ES-I3 (cell line): ENCODE data around the gene PIK3CB.
"Not testable (repeated sequence)": the region's sequence is repeated elsewhere in the genome, so short reads cannot be mapped to it uniquely, and the experiment has no call there.

Experiments used
- H3K36me3 ChIP-seq: 2 replicates; pipeline ENCODE4 v1.6.1; 2013; ENCODE audit warnings: mild to moderate bottlenecking, low read length, control low read depth, moderate library complexity; ENCODE audit not compliant: insufficient read depth
- H3K4me1 ChIP-seq: 2 replicates; pipeline ENCODE4 v1.6.1; 2013; ENCODE audit warnings: mild to moderate bottlenecking, control low read depth, low read length; ENCODE audit not compliant: insufficient read depth
- H3K9ac ChIP-seq: 2 replicates; pipeline ENCODE4 v1.6.1; 2013; ENCODE audit warnings: low read depth, mild to moderate bottlenecking, low read length, moderate library complexity
- H3K9me3 ChIP-seq: 2 replicates; pipeline ENCODE4 v1.6.1; 2013; ENCODE audit warnings: mild to moderate bottlenecking, low read length, moderate library complexity; ENCODE audit not compliant: control insufficient read depth, insufficient read depth

The PIK3CB gene

DNA sequence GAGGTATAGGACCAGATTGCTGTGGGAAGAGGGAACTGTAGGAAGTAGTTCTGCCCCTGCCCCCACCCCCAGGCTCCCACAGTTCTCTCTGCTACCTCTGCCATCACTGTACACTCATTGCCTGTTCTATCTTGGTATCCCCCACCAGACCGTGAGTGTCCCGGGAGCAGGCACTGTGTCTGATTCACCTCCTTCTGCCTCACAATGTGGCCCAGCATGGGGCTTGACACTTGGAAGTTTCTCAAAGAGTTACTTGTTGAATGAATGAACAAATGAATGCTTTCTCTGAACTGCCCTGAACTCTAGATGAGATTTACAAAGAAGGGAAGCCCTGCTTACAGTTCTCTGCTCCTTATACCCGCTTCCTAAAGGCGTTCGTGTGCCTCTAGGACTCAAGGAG is 27.1 kb upstream of the PIK3CB start:
- H3K9me3 ChIP-seq, result no peaks in the 10 kb centered on the region
- H3K9ac ChIP-seq, result peak overlapping the region; percentile 36; the same call in 1 of the 2 replicates
- H3K4me1 ChIP-seq, result peaks cover 28% of the 10 kb centered on the region
- H3K36me3 ChIP-seq, result no peaks in the 10 kb centered on the region

GRCh38 chr3:138856799-138857198 is 22.1 kb upstream of the PIK3CB start:
- H3K36me3 ChIP-seq, result no peaks in the 10 kb centered on the region
- H3K9me3 ChIP-seq, result no peaks in the 10 kb centered on the region
- H3K9ac ChIP-seq, result no peak overlapping the region
- peaks cover 12% of the 10 kb centered on the region for H3K4me1 ChIP-seq

GRCh38 chr3:138854940-138855339 is 20.2 kb upstream of the PIK3CB start:
- Histone ChIP-seq H3K36me3 (no peaks in the 10 kb centered on the region), H3K4me1 (0 out of 2 replicates have a peak, but pooled peaks cover 1% of the 10 kb centered on the region), H3K9me3 (no peaks in the 10 kb centered on the region), H3K9ac (no peak overlapping the region)

DNA sequence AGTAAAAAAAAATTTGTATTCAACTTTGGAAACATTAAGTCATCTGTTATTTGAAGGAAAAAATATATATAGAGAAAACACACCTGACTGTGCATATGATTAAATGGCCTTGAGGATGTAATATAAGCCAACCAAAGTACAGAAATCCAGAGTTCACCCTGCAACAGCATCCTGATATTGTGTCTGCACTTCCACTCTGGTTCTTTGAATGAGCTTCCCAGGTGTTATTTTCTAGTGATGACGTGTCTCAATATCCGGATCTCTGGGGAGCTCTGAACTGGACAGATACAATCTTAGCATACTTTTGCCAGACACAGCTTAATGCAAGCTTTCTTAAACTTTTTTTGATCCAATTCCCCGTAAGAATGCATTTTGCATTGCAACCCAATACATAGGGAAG is 19.5 kb upstream of the PIK3CB start:
- peaks cover 7% of the 10 kb centered on the region for H3K4me1 ChIP-seq
- no peaks in the 10 kb centered on the region for H3K9me3 ChIP-seq
- no peaks in the 10 kb centered on the region for H3K36me3 ChIP-seq
- H3K9ac ChIP-seq, result no peak overlapping the region

DNA sequence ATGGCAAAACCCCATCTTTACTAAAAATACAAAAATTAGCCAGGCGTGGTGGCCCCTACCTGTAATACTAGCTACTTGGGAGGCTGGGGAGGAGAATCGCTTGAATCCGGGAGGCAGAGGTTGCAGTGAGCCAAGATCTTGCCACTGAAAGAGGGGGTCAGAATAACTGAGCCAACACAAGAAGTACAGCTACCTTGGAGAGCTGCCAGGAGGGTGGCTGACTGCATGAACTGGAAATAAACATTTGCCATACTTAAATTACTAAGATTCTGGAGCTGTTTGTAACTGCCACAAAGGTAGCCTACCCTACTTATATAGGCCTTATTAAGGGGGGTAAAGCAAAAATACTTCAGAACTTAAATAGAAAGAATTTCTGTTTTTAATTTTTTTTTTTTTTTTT is 15.4 kb upstream of the PIK3CB start:
- Histone ChIP-seq H3K36me3 (no peaks in the 10 kb centered on the region), H3K9me3 (no peaks in the 10 kb centered on the region), H3K9ac (no peak overlapping the region), H3K4me1 (peaks cover 24% of the 10 kb centered on the region)

GRCh38 chr3:138849222-138849940 is 14.7 kb upstream of the PIK3CB start:
- no peaks in the 10 kb centered on the region for H3K9me3 ChIP-seq
- H3K36me3 ChIP-seq, result no peaks in the 10 kb centered on the region
- H3K4me1 ChIP-seq, result peaks cover 24% of the 10 kb centered on the region
- no peak overlapping the region for H3K9ac ChIP-seq

- Histone ChIP-seq H3K4me1 (peaks cover 24% of the 10 kb centered on the region), H3K36me3 (no peaks in the 10 kb centered on the region)
Measured at GRCh38 chr3:138848696-138849095, 14.0 kb upstream of the PIK3CB start.

GRCh38 chr3:138846824-138847223 is 12.1 kb upstream of the PIK3CB start:
- peaks cover 31% of the 10 kb centered on the region for H3K4me1 ChIP-seq

More at GRCh38 chr3:138848696-138849095, 14.0 kb upstream of the PIK3CB start:
- Histone ChIP-seq H3K9ac (no peak overlapping the region), H3K9me3 (no peaks in the 10 kb centered on the region)

DNA sequence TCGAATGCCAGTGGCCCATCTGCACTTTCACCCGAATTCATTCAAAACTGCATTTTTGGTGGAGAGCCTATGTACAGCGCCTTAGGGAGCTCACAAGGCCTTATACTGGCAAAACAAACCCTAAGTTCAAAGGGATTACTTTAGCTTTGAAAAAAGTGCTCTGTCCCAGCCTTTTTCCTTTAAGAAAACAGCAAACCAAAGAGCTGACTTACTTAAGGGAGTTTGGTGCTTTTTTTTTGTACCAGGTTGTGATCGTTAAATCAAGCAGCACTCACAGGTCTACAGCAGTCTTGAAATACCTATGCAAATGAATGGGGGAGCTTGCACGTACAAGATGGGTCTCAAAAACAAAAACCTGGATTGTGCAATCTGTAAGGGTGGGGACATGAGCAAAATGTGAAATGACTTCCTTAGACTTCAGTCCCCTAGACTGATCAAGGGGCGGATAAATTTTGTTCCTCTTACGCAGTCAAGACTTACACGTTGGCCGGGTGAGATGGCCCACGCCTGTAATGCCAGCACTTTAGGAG is 11.6 kb upstream of the PIK3CB start:
- H3K36me3 ChIP-seq, result no peaks in the 10 kb centered on the region
- H3K9me3 ChIP-seq, result no peaks in the 10 kb centered on the region
- H3K4me1 ChIP-seq, result peaks cover 31% of the 10 kb centered on the region
- H3K9ac ChIP-seq, result peak overlapping the region; percentile 29; the same call in 1 of the 2 replicates

More at GRCh38 chr3:138846824-138847223, 12.1 kb upstream of the PIK3CB start:
- not testable (repeated sequence) for H3K9ac ChIP-seq, H3K36me3 ChIP-seq, H3K9me3 ChIP-seq

GRCh38 chr3:138845771-138846173 is 11.0 kb upstream of the PIK3CB start:
- H3K9me3 ChIP-seq, result no peaks in the 10 kb centered on the region
- H3K9ac ChIP-seq, result no peak overlapping the region
- H3K4me1 ChIP-seq, result peaks cover 31% of the 10 kb centered on the region
- no peaks in the 10 kb centered on the region for H3K36me3 ChIP-seq

DNA sequence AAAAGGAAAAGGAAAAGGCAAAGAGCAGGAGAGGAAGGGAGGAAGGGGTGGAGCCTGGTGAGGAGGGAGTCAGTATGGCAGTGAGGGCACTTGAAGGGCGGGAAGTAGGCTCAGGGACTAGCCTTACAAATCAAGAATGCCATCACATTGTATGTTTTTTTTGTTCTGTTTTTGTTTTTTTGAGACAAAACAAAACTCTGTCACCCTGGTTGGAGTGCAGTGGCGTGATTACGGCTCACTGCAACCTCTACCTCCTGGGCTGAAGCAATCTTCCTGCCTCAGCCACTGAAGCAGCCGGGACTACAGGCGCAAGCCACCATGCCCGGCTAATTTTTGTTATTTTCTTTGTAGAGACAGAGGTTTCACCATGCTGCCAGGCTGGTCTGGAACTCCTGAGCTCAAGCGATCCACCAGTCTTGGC is 10.5 kb upstream of the PIK3CB start:
- Histone ChIP-seq H3K4me1 (peaks cover 31% of the 10 kb centered on the region), H3K36me3 (no peaks in the 10 kb centered on the region), H3K9ac (no peak overlapping the region), H3K9me3 (no peaks in the 10 kb centered on the region)

GRCh38 chr3:138842483-138843188 is 7.9 kb upstream of the PIK3CB start:
- Histone ChIP-seq H3K36me3 (no peaks in the 10 kb centered on the region), H3K9me3 (no peaks in the 10 kb centered on the region), H3K4me1 (peaks cover 24% of the 10 kb centered on the region), H3K9ac (no peak overlapping the region)

GRCh38 chr3:138838385-138838784 is 3.7 kb upstream of the PIK3CB start:
- H3K36me3 ChIP-seq, H3K4me1 ChIP-seq, H3K9ac ChIP-seq, H3K9me3 ChIP-seq: not testable (repeated sequence)

DNA sequence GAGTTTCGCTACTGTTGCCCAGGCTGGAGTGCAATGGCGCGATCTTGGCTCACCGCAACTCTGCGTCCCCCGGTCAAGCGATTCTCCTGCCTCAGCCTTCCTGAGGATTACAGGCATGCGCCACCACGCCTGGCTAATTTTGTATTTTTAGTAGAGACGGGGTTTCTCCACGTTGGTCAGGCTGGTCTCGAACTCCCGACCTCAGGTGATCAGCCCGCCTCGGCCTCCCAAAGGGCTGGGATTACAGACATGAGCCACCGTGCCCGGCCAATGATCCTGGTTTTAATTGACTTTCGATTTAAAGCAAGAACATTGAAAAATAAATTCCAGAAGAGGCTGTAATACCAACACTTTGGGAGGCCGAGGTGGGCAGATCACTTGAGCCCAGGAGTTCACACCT is 1.1 kb upstream of the PIK3CB start:
- H3K9me3 ChIP-seq, H3K4me1 ChIP-seq, H3K9ac ChIP-seq, H3K36me3 ChIP-seq: not testable (repeated sequence)

DNA sequence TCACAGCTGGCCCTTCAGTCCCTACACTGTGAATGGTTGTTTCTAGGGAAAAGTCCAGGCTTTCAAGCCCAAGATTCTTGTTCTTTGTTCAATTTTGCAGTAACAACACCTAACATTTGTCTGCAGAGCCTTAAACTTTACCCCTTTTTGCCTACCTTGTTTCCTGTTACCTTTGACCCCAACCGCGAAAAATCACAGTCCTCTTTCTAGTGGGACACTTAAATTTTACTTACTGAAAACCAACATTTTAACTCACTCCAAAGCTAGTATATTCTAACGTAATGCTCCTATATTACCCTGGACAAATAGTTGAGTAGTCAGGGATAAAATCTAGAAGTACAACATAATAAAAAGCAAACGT is 649 bp upstream of the PIK3CB start:
- Histone ChIP-seq H3K9ac (peak overlapping the region; percentile 91), H3K4me1 (no peaks in the 10 kb centered on the region), H3K36me3 (no peaks in the 10 kb centered on the region), H3K9me3 (no peaks in the 10 kb centered on the region)
